GM21423 (cell line): ENCODE results near the gene TUBB1.

Experiments used
- ATAC-seq: cut with Tn5 transposase; IDR thresholded peaks from one replicate; pipeline ENCODE4 v1.9.1; 2021; ENCODE audit warnings: mild to moderate bottlenecking, moderate library complexity; ENCODE audit not compliant: unreplicated experiment

TUBB1 gene

DNA sequence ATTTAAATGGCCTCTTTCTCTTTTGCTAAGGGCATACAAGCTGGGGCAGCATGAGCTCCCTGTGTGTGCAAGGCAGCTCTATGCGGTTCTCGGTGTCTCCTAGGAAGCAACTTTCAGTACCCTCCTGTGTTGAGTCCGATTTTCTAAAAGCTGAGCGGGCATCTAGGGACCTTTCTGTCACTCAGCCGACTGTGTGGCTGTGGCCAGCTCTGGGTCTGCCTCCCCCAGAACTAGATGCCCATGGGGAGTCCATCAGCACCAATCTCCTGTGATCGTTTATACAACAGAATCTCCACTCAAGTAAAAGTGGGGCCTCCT lies 30.7 kb upstream of the TUBB1 start:
- no peak for ATAC-seq

DNA sequence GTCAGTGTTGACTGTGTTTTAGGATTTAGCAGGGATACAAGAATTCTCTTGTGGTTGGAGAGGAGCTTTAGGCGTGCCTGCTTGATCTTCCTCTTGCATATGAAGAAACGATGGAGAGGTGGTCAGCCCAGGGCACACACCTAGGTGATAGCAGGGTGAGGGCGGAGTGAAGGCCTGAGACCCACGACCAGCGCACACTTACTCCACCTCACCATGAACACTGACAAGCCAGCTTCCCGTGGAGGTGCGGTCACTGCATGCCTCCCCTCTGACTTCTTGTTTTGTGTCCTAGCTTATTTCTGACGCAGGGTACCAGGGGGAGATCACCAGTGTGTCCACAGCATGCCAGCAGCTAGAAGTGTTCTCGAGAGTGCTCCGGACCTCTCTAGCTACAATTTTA lies 30.0 kb upstream of the TUBB1 start:
- no peak for ATAC-seq

GRCh38 chr20:58990651-58991445 lies 28.4 kb upstream of the TUBB1 start:
- ATAC-seq = no peak

DNA sequence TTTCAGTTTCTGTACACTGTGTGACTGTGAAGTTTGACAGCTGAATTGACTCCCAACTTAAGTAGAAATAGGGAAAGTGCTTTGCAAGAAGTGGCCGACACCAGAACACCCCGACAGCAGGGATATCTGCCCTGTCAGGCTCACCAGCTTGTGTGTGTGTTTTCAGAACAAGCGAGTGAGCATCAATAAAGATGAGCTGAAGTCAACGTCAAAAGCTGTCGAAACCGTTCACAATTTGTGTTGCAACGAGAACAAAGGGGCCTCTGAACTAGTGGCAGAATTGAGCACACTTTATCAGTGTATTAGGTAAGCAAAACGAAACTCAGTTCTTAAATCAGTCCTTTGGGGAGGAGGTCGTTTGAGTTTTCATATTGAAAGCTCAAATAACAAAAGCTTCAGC lies 27.5 kb upstream of the TUBB1 start:
- no peak for ATAC-seq

DNA sequence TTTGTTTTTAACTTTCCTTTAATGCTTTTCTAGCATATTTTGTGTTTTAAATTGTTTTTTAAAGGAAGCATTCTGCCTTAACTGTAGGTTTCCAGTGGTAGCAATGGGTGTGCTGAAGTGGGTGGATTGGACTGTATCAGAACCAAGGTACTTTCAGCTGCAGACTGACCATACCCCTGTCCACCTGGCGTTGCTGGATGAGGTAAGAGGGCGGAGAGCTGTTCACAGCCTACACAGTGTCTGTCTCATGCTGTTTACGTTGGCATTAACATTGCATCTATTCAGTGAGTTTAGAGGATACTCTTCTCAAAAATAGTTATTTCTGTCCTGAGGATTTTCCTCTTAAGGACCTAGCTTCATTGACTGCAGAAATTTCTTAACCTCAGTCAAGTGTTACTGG lies 26.3 kb upstream of the TUBB1 start:
- ATAC-seq = no peak

- ATAC-seq = no peak
Observed at GRCh38 chr20:58993332-58994248, 25.6 kb upstream of the TUBB1 start.

- ATAC-seq = no peak
Observed at GRCh38 chr20:58994390-58995159, 24.7 kb upstream of the TUBB1 start.

DNA sequence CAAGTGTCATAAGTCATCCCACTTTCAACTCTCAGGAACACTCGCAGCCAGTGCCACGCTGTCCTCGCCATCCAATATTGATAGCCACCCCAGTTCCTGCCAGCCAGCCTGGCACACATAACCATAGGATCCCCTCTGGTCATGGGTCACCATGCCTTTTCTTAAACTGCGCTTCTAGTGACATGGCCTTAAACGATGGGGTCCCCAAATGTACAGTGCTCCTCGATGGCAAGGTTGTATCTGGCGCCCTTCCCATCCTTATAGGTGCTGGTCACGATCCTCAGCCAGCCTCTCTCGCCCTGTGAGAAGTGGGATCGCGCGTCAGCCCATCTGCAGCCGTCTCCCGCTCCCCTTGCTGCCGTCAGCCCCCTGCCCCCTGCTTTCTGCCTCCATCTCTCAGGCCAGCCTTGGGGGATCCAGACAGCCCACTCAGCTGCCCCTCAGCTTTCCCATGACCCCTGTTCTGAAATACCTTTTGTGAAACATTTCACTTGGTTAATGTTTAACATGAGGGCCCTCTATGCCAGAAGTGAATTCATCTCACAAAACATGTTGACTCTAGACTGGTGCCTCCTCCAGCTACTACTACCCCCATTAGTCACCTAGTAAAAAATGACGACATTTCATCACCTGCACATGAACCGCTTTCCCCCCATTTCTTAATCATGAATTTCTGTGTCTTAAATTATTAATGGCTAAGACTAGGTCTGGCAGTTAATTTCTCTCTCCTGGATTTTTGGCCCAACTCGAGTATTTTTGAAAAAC lies 23.6 kb upstream of the TUBB1 start:
- no peak for ATAC-seq

DNA sequence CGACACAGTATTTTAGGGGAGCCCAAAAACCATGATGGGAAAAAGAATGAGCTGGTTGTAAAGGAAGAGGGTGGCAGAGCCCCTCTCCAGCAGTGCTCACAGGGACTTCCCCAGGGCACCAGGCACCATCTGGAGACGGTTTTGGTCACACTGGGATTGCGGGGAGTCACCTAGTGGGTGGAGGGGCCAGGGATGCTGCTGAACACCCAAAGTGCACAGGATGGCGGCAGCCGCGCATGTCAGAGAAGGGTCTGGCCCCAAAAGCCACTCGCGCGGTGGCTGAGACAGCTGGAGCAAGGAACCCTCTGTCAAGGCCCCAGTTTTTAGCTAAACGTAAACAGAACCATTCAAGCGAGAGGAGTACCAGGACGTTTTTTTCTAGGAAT lies 23.0 kb upstream of the TUBB1 start:
- ATAC-seq = no peak

DNA sequence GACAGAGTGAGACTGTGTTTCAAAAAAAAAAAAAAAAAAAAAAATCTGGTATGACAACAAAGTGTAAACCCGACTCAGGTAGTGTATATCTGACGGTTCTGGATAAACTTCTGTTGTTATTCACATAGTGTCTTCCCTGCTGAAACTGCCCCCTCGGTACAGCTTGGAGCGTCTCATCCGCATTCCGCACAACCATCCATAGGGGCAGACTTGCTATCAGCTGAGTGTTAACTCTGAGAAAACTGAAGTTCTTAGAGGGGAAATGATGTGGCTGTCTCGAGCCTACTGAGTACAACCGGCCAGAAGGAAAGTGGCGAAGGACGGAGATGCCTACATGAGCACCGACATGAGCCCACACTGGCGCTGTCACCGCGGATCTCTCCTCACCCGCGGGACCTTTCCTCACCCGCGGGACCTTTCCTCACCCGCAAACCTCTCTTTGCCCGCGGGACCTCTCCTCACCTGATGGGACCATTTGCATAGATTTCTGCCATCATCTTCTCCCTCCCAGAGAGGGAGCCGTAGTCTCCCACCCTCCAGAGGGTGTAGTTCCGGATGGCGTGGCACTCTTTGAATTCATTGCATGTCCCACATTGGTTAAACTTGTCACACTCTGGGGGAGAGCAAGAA lies 22.0 kb upstream of the TUBB1 start:
- ATAC-seq = no peak

- no peak for ATAC-seq
Observed at GRCh38 chr20:58998656-58999055, 20.6 kb upstream of the TUBB1 start.

DNA sequence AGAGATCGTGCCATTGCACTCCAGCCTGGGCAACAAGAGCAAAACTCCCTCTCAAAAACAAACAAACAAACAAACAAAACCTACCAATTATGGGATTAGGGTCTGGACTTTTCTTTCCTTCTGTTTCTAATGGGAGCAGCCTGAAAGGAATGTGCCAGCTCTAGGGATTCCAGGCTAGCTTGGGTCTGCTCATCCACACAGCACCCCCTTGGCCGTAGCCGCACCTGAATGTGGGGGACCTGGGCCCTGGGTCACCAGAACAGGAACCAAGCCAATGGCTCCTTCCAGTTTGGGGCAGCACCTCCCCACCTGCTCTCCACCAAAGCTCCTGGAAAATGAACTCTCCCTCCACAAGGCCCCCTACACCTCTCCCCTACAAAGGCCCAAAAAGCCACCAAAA lies 18.9 kb upstream of the TUBB1 start:
- no peak for ATAC-seq

DNA sequence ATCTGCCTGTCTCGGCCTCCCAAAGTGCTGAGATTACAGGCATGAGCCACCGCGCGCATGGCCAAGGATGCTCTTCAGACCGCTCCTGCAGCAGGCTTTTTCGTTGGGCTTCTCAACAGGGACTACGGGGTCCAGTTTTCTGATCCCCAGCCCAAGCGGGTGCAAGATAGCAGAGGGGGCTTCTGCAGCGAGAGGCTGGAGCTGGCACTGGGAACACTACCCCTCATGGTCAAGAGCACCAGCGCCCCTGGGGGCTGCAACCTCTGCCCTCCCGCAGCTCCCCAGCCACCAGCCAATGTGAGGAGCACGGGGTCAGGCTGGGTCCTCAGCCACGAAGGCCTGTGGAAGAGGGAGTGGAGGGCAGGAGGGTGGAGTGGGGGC lies 18.2 kb upstream of the TUBB1 start:
- no peak for ATAC-seq

GRCh38 chr20:59001449-59002171 lies 17.6 kb upstream of the TUBB1 start:
- ATAC-seq = no peak

DNA sequence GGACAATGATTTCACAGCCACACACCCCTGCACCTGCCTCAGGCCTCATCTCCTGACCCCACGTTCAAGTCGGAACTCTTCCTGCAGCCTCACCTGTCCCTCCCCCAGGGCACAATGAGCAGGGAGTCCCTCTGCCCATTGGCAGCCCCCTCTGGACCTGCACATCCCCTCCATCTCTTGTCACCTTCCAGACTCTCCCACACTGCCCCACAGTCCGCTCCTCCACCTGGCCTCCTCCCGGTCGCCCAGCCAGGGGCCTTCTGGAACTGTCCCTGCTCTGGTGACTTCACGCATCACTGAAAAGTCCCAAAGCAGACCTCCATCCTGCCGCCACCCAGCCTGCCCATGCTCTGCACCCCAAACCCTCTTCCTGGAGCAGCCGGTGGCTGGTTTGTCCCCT lies 16.8 kb upstream of the TUBB1 start:
- ATAC-seq = no peak

GRCh38 chr20:59002874-59003399 lies 16.3 kb upstream of the TUBB1 start:
- ATAC-seq = no peak

DNA sequence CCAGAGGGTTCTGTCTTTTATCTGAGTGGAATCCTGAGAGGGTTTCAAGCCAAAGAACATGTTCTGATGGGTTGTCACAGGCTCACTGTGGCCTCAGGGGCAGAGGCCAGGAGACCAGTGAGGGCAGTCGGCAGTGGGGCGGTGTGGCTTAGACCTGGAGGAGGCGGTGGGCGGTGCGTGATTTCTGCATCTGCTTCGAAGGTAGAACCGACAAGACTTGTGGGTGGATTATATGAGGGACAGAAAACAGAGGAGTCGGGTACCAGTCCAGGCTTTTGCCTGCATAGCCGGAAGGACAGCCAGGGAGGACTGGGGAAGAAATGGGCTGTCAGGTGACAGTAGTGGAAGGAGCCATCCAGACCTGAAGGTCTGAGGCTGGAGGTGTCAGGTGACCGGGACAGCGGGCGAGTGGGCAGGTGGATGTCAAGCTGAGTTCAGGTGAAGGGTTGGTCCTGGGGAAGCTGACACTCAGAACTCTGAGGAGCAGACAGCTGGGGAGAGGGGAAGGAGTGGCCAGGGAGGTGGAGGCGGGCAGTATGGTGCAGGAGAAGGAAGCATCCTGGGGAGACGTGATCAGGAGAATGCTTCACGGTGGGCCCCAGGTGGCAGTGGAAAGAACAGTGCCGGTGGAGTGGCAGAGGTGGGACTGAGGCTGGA lies 15.3 kb upstream of the TUBB1 start:
- ATAC-seq = no peak

DNA sequence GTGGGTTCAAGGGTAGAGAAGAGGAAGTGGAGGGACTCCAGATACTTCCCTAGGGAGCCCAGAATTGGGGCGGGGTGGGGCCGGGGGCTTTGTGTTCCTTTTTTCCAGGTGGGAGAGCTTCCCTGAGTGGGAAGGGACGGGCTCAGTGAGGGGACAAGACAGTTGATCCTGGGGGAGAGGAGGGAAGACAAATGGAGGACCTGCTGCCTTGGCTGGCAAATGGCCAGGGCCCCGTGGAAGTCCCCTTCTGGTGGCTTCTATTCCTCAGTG lies 14.8 kb upstream of the TUBB1 start:
- no peak for ATAC-seq
